Panc1 (cell line): Measurements from ENCODE around the gene THUMPD2.

Source experiments
- POLR2AphosphoS5 ChIP-seq: IDR thresholded peaks from 2 replicates; pipeline ENCODE4 v1.6.1; 2012; ENCODE audit warnings: mild to moderate bottlenecking, low read depth, low read length, moderate library complexity
- SIN3A ChIP-seq: IDR thresholded peaks from 2 replicates; pipeline ENCODE4 v1.6.1; 2012; ENCODE audit warnings: low read depth, mild to moderate bottlenecking, low read length, moderate library complexity, borderline replicate concordance; ENCODE audit not compliant: insufficient read depth
- TCF7L2 ChIP-seq: IDR thresholded peaks from 2 replicates; pipeline ENCODE4 v1.6.1; 2011; ENCODE audit warnings: mild to moderate bottlenecking, low read depth, low read length, inconsistent platforms
- TF ChIP-seq, protein P1 (sequence below): fragments of 450-650 bp; IDR thresholded peaks from 2 replicates; pipeline ENCODE4 v1.5.1; 2017; ENCODE audit warnings: mild to moderate bottlenecking

DNA sequence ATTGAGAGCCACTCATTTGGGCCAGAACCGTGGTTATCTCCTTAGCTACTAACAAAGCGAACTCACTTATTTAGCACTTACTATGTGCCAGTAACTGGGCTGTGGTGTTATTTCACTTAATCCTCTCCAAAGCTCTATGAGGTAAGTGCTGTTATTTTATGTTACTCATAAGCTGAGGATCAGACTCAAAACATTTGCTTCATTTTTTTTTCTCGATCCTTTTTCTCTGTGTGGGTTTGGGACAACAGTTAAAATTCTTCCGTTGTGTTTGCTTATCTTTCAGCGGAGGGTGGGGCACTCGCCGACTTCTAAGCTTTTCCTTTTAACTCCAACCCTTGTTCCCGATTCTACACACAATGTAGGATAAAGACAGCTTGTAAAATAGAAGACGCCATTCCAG is 60.6 kb downstream of the THUMPD2 start:
- TF ChIP-seq, protein P1, sequence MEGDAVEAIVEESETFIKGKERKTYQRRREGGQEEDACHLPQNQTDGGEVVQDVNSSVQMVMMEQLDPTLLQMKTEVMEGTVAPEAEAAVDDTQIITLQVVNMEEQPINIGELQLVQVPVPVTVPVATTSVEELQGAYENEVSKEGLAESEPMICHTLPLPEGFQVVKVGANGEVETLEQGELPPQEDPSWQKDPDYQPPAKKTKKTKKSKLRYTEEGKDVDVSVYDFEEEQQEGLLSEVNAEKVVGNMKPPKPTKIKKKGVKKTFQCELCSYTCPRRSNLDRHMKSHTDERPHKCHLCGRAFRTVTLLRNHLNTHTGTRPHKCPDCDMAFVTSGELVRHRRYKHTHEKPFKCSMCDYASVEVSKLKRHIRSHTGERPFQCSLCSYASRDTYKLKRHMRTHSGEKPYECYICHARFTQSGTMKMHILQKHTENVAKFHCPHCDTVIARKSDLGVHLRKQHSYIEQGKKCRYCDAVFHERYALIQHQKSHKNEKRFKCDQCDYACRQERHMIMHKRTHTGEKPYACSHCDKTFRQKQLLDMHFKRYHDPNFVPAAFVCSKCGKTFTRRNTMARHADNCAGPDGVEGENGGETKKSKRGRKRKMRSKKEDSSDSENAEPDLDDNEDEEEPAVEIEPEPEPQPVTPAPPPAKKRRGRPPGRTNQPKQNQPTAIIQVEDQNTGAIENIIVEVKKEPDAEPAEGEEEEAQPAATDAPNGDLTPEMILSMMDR, result no peak
- TF ChIP-seq POLR2AphosphoS5 (no peak), SIN3A (no peak), TCF7L2 (no peak)
